Frontal cortex (tissue), 4 donors: ENCODE data around the gene HSD3B2. TPM values are rescaled to one million over a fixed set of nuclear protein-coding genes. Genes with fewer than 3 reads are reported as not detected.

Experiments used
- DNase-seq, 2 donors: peaks; one replicate each; pipeline ENCODE4 v3.0.0; 2012; ENCODE audit warnings: low spot score in 2 of 2
- FAIRE-seq: peaks from 2 replicates; lab custom pipeline; 2012; peaks lifted over from hg19 to GRCh38; lab: Jason Lieb, UNC
- total RNA-seq: library from RNA; depleted of rRNA; stranded (reverse); fragments of >200 nt; gene quantifications from one replicate; pipeline ENCODE4 v1.2.3, GENCODE V29; 2014
- donor health status: control.
- donor health status: control.
- donor health status: control.

Gene HSD3B2
- total RNA-seq, 1 donor from 2014 or later = not detected

DNA sequence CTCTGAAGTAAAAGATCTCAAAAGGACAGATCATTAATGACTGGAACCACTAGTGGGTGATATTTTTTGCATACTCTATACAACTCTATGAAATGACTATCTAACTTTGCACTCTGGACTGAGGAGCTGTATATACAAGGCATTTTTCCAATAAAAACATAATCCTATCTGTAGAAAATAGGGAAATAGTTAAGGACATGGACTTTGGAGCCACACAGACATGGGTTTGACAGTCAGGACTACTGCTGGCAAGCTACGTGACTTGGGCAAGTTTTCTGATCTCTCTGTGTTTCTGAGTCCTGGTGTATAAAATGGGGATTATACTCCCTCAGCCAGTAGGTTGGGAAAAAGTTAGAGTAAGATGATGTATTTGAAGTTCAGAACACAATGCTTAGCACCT is 20.9 kb upstream of the HSD3B2 start:
- DNase-seq = no peak
- FAIRE-seq = no peak

- FAIRE-seq (no peak), DNase-seq (no peak)
Observed at GRCh38 chr1:119396982-119397381, 18.0 kb upstream of the HSD3B2 start.

GRCh38 chr1:119397986-119398385 is 17.0 kb upstream of the HSD3B2 start:
- FAIRE-seq (no peak), DNase-seq (no peak)

- FAIRE-seq = no peak
Observed at GRCh38 chr1:119404736-119405135, 10.2 kb upstream of the HSD3B2 start.

DNA sequence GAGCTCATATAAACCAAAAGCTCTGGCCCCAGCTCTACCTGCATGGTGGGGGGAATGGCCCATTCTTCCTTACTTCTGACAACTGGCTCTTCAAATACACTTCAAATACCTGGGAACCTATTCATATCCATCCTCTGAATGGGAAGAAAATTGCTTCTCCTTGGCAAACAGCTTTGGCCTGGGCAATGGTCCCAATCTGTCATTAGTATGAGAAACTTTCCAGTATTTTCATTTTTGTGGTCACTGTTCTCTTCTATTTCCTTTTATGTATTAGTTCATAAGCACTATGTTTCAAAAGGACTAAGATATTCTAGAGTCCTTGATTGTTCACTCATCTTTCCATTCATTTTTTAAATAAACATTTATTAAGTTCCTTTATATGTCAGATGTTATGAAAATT is 5.2 kb upstream of the HSD3B2 start:
- FAIRE-seq (no peak), DNase-seq (no peak)

More at GRCh38 chr1:119404736-119405135, 10.2 kb upstream of the HSD3B2 start:
- no peak for DNase-seq

- DNase-seq (no peak), FAIRE-seq (no peak)
Observed at GRCh38 chr1:119410961-119411360, 4.0 kb upstream of the HSD3B2 start.

- no peak for FAIRE-seq
- no peak for DNase-seq
Observed at GRCh38 chr1:119416006-119416640, 1.2 kb downstream of the HSD3B2 start.

DNA sequence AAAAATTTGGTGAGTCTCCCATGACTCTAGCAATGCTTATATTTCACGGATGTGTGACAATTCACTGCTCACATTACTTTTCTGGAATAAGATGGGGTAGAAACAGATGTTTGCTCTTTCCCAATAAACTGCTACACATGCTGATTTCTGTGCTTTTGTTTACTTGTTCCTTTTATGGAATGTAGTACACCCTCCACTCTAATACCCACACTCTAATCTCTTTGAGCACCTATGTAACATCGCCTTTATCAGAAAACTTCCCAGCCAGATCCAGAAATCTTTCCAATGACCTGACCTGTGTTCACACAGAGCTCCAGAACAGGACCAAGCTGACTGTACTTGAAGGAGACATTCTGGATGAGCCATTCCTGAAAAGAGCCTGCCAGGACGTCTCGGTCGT is 4.2 kb downstream of the HSD3B2 start:
- FAIRE-seq (no peak), DNase-seq (no peak)

DNA sequence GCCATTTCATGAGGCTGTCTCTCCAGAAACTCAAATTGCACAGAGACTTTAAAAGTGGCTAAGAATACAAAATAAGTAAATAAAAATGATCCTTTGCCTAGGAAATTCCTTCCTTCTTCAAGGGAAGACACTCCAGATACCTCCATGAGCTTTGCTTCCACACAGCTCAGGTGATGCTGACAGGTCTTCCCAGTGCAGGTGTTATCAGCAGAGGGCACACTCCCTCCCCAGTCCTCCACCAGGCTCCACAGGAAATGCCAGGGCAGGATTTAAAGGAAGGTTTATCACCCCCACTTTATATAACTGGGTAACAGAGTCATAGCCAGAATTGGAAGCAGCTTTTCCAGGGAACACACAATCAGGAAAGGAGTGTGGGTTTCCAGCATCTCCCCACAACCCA is 5.7 kb downstream of the HSD3B2 start:
- DNase-seq = no peak
- FAIRE-seq = no peak

GRCh38 chr1:119422631-119423030 is 7.7 kb downstream of the HSD3B2 start:
- FAIRE-seq = no peak
- DNase-seq = no peak

DNA sequence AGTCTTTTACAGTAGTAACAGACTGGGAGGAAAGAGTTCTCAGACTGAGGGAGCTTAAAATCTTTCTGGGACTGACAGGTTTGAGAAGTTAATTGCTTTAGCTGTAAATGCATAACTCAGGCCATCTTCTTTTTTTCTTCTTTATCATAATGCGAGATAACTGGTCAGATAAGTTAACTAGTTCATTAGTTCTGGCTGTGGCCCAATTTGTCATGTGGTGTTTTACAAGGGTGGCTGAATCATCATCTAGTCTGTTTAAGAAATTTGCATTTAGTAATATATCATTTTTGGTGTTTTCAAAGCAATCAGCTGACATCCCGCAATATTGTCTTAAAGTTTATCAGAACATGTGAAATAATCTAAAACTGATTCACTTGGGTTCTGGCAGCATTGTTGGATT is 14.0 kb downstream of the HSD3B2 start:
- DNase-seq (no peak), FAIRE-seq (no peak)

- FAIRE-seq = no peak
- DNase-seq = no peak
Observed at GRCh38 chr1:119429687-119430086, 14.7 kb downstream of the HSD3B2 start.

GRCh38 chr1:119430486-119430885 is 15.5 kb downstream of the HSD3B2 start:
- FAIRE-seq = no peak
- no peak for DNase-seq

- DNase-seq = no peak
- no peak for FAIRE-seq
Observed at GRCh38 chr1:119431836-119432235, 16.9 kb downstream of the HSD3B2 start.

DNA sequence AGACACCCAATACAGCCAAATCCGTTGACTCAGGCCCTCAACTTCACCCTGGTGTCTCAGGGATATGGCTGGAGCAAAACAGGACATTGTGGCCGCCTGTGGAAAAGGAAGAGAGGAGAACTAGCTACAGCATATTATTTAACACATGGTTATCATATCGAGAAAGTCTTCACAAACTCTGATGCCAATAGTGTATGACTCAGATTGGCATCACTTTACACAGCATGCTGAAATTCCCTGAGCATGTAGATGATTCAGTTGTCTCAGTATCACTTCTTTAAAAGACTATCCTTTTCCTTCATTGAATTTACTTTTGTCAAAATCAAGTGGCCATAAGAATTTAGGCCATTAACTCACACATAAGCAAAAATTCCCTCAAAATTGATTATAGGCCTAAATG is 20.1 kb downstream of the HSD3B2 start:
- no peak for FAIRE-seq
- no peak for DNase-seq

GRCh38 chr1:119438761-119439160 is 23.8 kb downstream of the HSD3B2 start:
- no peak for DNase-seq
- no peak for FAIRE-seq

DNA sequence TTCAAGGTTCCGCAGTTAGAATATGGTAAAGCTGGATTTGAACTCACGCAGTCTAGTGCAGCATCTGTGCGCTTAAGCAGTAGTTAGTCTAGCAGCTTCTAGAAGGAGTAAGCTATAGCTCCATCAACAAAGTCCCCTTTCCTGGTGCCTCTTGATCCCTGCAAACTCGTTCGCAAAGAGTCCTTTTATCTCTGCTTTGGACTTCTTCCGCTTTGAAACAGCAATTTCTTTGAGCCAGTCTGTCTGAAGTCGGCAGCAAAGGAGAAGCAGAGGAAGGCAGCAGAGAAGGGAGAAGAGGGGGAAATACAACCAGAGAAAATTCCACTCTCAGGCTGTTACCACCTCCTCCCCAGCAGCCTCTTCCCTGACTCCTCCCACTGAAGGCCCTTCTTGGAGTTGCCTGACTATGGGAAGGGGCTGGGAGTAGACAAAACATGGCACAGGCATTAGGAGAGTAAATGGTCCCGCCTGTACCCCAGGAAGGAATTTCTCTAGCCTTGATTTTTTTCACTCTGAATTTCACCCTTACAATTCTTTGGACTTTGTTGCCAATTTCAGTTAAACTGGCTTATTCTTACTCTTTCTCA is 25.9 kb downstream of the HSD3B2 start:
- FAIRE-seq (no peak), DNase-seq (no peak)

GRCh38 chr1:119442756-119443155 is 27.8 kb downstream of the HSD3B2 start:
- no peak for FAIRE-seq
- DNase-seq = no peak

- DNase-seq = no peak
- FAIRE-seq = no peak
Observed at GRCh38 chr1:119446321-119446720, 31.4 kb downstream of the HSD3B2 start.

GRCh38 chr1:119447344-119448126 is 32.6 kb downstream of the HSD3B2 start:
- FAIRE-seq (no peak), DNase-seq (no peak)

DNA sequence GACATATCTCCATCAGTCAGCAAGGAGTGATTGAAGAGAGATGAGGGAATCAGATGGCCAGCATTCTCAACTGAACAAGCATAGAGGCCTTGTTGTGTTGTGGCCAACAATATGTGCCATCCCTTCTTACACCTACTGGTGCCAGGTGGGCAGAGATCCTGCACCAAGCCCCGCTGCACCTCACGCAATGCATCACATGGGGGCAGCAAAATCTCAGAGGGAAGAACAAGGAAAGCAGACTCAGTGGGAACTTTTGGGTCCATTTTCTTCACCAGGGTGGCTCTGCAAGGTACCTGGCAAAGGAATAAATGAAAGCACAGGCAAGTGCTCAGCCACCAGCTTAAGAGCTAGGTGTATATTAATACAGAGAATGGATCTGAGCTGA is 33.2 kb downstream of the HSD3B2 start:
- FAIRE-seq = no peak
- no peak for DNase-seq
